Choroid plexus epithelial cell (primary cell): ENCODE data around the gene SCNN1A.
A peak's percentile ranks its signal among the peaks of the same experiment; 100 is the strongest.

Experiments
- DNase-seq: peaks from one replicate; pipeline ENCODE4 v3.0.0-alpha.2; 2010; ENCODE audit warnings: low read depth
- H3K4me3 ChIP-seq: 2 replicates; pipeline ENCODE4 v1.5.1; 2011; ENCODE audit warnings: low read depth, mild to moderate bottlenecking, control low read depth, low read length, moderate library complexity
- CTCF ChIP-seq: conservative IDR thresholded peaks from 2 replicates; pipeline ENCODE4 v1.5.1; 2011; ENCODE audit warnings: low read depth, mild to moderate bottlenecking, control low read depth, inconsistent platforms, low read length, moderate library complexity

SCNN1A gene

GRCh38 chr12:6373022-6373787 is 2.2 kb downstream of the SCNN1A start:
- no peak overlapping the region for H3K4me3 ChIP-seq
- TF ChIP-seq CTCF = no peak
- DNase-seq = no peak

- H3K4me3 ChIP-seq = no peak overlapping the region
- no peak for TF ChIP-seq CTCF
- DNase-seq = peak; percentile 83
These were observed 2.9 kb downstream of the SCNN1A start for GRCh38 chr12:6372403-6373003.

GRCh38 chr12:6370994-6371754 is 4.2 kb downstream of the SCNN1A start:
- TF ChIP-seq CTCF = peak; percentile 56
- H3K4me3 ChIP-seq = no peak overlapping the region
- DNase-seq = peak; percentile 79

GRCh38 chr12:6370576-6370935 is 4.8 kb downstream of the SCNN1A start:
- peak; percentile 27 for DNase-seq
- no peak for TF ChIP-seq CTCF
- no peak overlapping the region for H3K4me3 ChIP-seq

- TF ChIP-seq CTCF = no peak
- DNase-seq = peak; percentile 39
- no peak overlapping the region for H3K4me3 ChIP-seq
These were observed 5.3 kb downstream of the SCNN1A start for GRCh38 chr12:6369916-6370575.

GRCh38 chr12:6368906-6369525 is 6.3 kb downstream of the SCNN1A start:
- TF ChIP-seq CTCF = no peak
- no peak overlapping the region for H3K4me3 ChIP-seq
- DNase-seq = no peak
